Mesendoderm (in vitro differentiated cells): ENCODE data around the gene C19orf67.

Experiments
- DNase-seq: peaks from one replicate; pipeline ENCODE4 v3.0.0; 2013
- H2AK5ac ChIP-seq: 2 replicates; pipeline ENCODE4 v1.6.1; 2013; ENCODE audit warnings: low read length, inconsistent platforms
- H2BK120ac ChIP-seq: 2 replicates; pipeline ENCODE4 v1.6.1; 2013; ENCODE audit warnings: low read depth, mild to moderate bottlenecking, low read length, moderate library complexity, mixed read lengths
- H2BK15ac ChIP-seq: replicated peaks from 2 replicates; pipeline ENCODE4 v1.6.1; 2013; ENCODE audit warnings: low read depth, mild to moderate bottlenecking, moderate library complexity
- H2BK5ac ChIP-seq: 2 replicates; pipeline ENCODE4 v1.6.1; 2013; ENCODE audit warnings: low read length, inconsistent platforms
- H3K18ac ChIP-seq: 2 replicates; pipeline ENCODE4 v1.6.1; 2013; ENCODE audit warnings: mild to moderate bottlenecking, low read length, mixed read lengths
- H3K23ac ChIP-seq: one replicate; pipeline ENCODE4 v1.6.1; 2013; ENCODE audit warnings: low read length
- H3K27ac ChIP-seq: 2 replicates; pipeline ENCODE4 v1.5.1; 2013; ENCODE audit warnings: low read depth, mild to moderate bottlenecking, inconsistent platforms, low read length, moderate library complexity
- H3K27me3 ChIP-seq: 2 replicates; pipeline ENCODE4 v1.6.1; 2013; ENCODE audit warnings: low read length, control low read depth, mild to moderate bottlenecking, inconsistent platforms; ENCODE audit not compliant: insufficient read depth, poor library complexity
- H3K36me3 ChIP-seq: 2 replicates; pipeline ENCODE4 v1.6.1; 2013; ENCODE audit warnings: low read length, inconsistent platforms; ENCODE audit not compliant: control insufficient read depth, insufficient read depth
- H3K4ac ChIP-seq: one replicate; pipeline ENCODE4 v1.6.1; 2013; ENCODE audit warnings: low read depth, mild to moderate bottlenecking, low read length, moderate library complexity
- H3K4me1 ChIP-seq: 2 replicates; pipeline ENCODE4 v1.6.1; 2013; ENCODE audit warnings: low read depth, low read length, inconsistent platforms; ENCODE audit not compliant: control insufficient read depth
- H3K4me2 ChIP-seq: 2 replicates; pipeline ENCODE4 v1.6.1; 2013; ENCODE audit warnings: low read length
- H3K4me3 ChIP-seq: 2 replicates; pipeline ENCODE4 v1.5.1; 2013; ENCODE audit warnings: mild to moderate bottlenecking, low read length
- H3K56ac ChIP-seq: one replicate; pipeline ENCODE4 v1.6.1; 2013; ENCODE audit warnings: low read length
- H3K79me1 ChIP-seq: 2 replicates; pipeline ENCODE4 v1.6.1; 2013; ENCODE audit warnings: low read length, inconsistent platforms
- H3K79me2 ChIP-seq: 2 replicates; pipeline ENCODE4 v1.6.1; 2013; ENCODE audit warnings: mild to moderate bottlenecking, low read length; ENCODE audit not compliant: control insufficient read depth, insufficient read depth
- H3K9ac ChIP-seq: 2 replicates; pipeline ENCODE4 v1.6.1; 2013; ENCODE audit warnings: low read length, inconsistent platforms
- H4K5ac ChIP-seq: one replicate; pipeline ENCODE4 v1.6.1; 2013; ENCODE audit warnings: low read length
- H4K8ac ChIP-seq: one replicate; pipeline ENCODE4 v1.6.1; 2013; ENCODE audit warnings: low read depth, mild to moderate bottlenecking, control low read depth, low read length, moderate library complexity
- WGBS: extraction: QIAGEN DNeasy Blood & Tissue Kit; methylation state at CpG from one replicate; pipeline ENCODE4 v1.1.7; 2013; ENCODE audit warnings: low lambda C conversion rate, missing lambda C conversion rate; ENCODE audit not compliant: insufficient coverage; ENCODE audit errors: extremely low coverage; 5-methylcytosine and 5-hydroxymethylcytosine counted together

C19orf67 gene

GRCh38 chr19:14073925-14074838 lies 11.4 kb downstream of the C19orf67 start:
- Histone ChIP-seq H3K4me3 (no peak overlapping the region), H3K4ac (no peak overlapping the region), H4K5ac (no peak overlapping the region), H4K8ac (no peak overlapping the region), H3K56ac (peak overlapping the region; percentile 81), H3K27me3 (peaks cover 6% of the 10 kb centered on the region), H2BK15ac (no peak overlapping the region), H3K27ac (no peak overlapping the region), H3K79me2 (no peaks in the 10 kb centered on the region), H2AK5ac (no peak overlapping the region), H3K79me1 (no peaks in the 10 kb centered on the region), H3K18ac (no peak overlapping the region), H2BK5ac (no peak overlapping the region), H3K9ac (peak overlapping the region; percentile 57), H3K36me3 (no peaks in the 10 kb centered on the region), H3K4me2 (peak overlapping the region; percentile 45), H3K23ac (no peak overlapping the region), H2BK120ac (no peak overlapping the region), H3K4me1 (peaks cover 1% of the 10 kb centered on the region)
- no CpG with 5 or more reads among the region's 44 CpGs for WGBS
- no peak for DNase-seq

GRCh38 chr19:14073261-14073924 lies 12.2 kb downstream of the C19orf67 start:
- no peaks in the 10 kb centered on the region for H3K79me2 ChIP-seq
- peak overlapping the region; percentile 57 for H3K9ac ChIP-seq
- peaks cover 6% of the 10 kb centered on the region for H3K27me3 ChIP-seq
- H2BK120ac ChIP-seq, result no peak overlapping the region
- no peaks in the 10 kb centered on the region for H3K36me3 ChIP-seq
- H3K4me2 ChIP-seq, result peak overlapping the region; percentile 68
- WGBS, result no CpG with 5 or more reads among the region's 106 CpGs
- H3K23ac ChIP-seq, result no peak overlapping the region
- peak overlapping the region; percentile 16 for H3K4me3 ChIP-seq
- H3K56ac ChIP-seq, result peak overlapping the region; percentile 81
- no peak overlapping the region for H2BK5ac ChIP-seq
- H3K27ac ChIP-seq, result no peak overlapping the region
- H2AK5ac ChIP-seq, result no peak overlapping the region
- peak; percentile 72 for DNase-seq
- H3K4me1 ChIP-seq, result peaks cover 1% of the 10 kb centered on the region
- H4K5ac ChIP-seq, result no peak overlapping the region
- no peak overlapping the region for H3K4ac ChIP-seq
- H2BK15ac ChIP-seq, result no peak overlapping the region
- no peaks in the 10 kb centered on the region for H3K79me1 ChIP-seq
- H4K8ac ChIP-seq, result no peak overlapping the region
- peak overlapping the region; percentile 52 for H3K18ac ChIP-seq

GRCh38 chr19:14072535-14073260 lies 12.9 kb downstream of the C19orf67 start, which contains the start of gene MISP3:
TSS of gene MISP3 (plus strand) at chr19:14072786. CDS start at chr19:14073310, 524 bp downstream.
- Histone ChIP-seq H3K23ac (no peak within 1 kb of the TSS), H3K4me1 (peaks cover 1% of the 10 kb centered on the region), H2BK120ac (no peak within 1 kb of the TSS), H3K27ac (no peak within 1 kb of the TSS), H3K56ac (peak within 1 kb of the TSS; percentile 90), H3K18ac (peak within 1 kb of the TSS; percentile 52), H3K9ac (peak within 1 kb of the TSS; percentile 69), H3K4ac (no peak within 1 kb of the TSS), H3K79me1 (no peaks in the 10 kb centered on the region), H4K5ac (no peak within 1 kb of the TSS), H3K4me3 (peak within 1 kb of the TSS; percentile 17), H3K79me2 (no peaks in the 10 kb centered on the region), H2AK5ac (no peak within 1 kb of the TSS), H4K8ac (no peak within 1 kb of the TSS), H2BK15ac (no peak within 1 kb of the TSS), H2BK5ac (no peak within 1 kb of the TSS), H3K4me2 (peak within 1 kb of the TSS; percentile 95), H3K36me3 (no peaks in the 10 kb centered on the region), H3K27me3 (peaks cover 6% of the 10 kb centered on the region)
- no peak for DNase-seq
- no CpG with 5 or more reads among the region's 51 CpGs for whole genome bisulfite sequencing

GRCh38 chr19:14070268-14071050 lies 15.1 kb downstream of the C19orf67 start:
- H3K36me3 ChIP-seq, result no peaks in the 10 kb centered on the region
- H3K4me1 ChIP-seq, result peaks cover 1% of the 10 kb centered on the region
- H2BK120ac ChIP-seq, result no peak overlapping the region
- H3K79me2 ChIP-seq, result no peaks in the 10 kb centered on the region
- H3K4me2 ChIP-seq, result no peak overlapping the region
- no peak overlapping the region for H3K23ac ChIP-seq
- H3K27me3 ChIP-seq, result peaks cover 6% of the 10 kb centered on the region
- no peak overlapping the region for H4K8ac ChIP-seq
- no peak overlapping the region for H3K27ac ChIP-seq
- no peak overlapping the region for H3K4me3 ChIP-seq
- H3K56ac ChIP-seq, result peak overlapping the region; percentile 15
- no peak overlapping the region for H2AK5ac ChIP-seq
- WGBS, result no CpG with 5 or more reads among the region's 43 CpGs
- H3K9ac ChIP-seq, result no peak overlapping the region
- H3K4ac ChIP-seq, result no peak overlapping the region
- no peak overlapping the region for H2BK15ac ChIP-seq
- no peak overlapping the region for H3K18ac ChIP-seq
- H4K5ac ChIP-seq, result no peak overlapping the region
- no peak for DNase-seq
- no peak overlapping the region for H2BK5ac ChIP-seq
- H3K79me1 ChIP-seq, result no peaks in the 10 kb centered on the region

GRCh38 chr19:14066134-14066533 lies 19.4 kb downstream of the C19orf67 start:
- Histone ChIP-seq H3K4me2 (no peak overlapping the region), H3K79me1 (no peaks in the 10 kb centered on the region), H2BK15ac (no peak overlapping the region), H3K36me3 (no peaks in the 10 kb centered on the region), H2AK5ac (no peak overlapping the region), H2BK120ac (no peak overlapping the region), H3K9ac (no peak overlapping the region), H2BK5ac (no peak overlapping the region), H3K27me3 (no peaks in the 10 kb centered on the region), H3K18ac (no peak overlapping the region), H3K79me2 (no peaks in the 10 kb centered on the region), H4K8ac (no peak overlapping the region), H3K4me1 (no peaks in the 10 kb centered on the region), H3K4me3 (no peak overlapping the region), H3K23ac (no peak overlapping the region), H3K27ac (no peak overlapping the region), H3K4ac (no peak overlapping the region), H3K56ac (no peak overlapping the region), H4K5ac (no peak overlapping the region)
- DNase-seq, result no peak
- WGBS, result no CpG with 5 or more reads among the region's 2 CpGs
